Measurements from ENCODE around the gene HTR4.

Gene HTR4

DNA sequence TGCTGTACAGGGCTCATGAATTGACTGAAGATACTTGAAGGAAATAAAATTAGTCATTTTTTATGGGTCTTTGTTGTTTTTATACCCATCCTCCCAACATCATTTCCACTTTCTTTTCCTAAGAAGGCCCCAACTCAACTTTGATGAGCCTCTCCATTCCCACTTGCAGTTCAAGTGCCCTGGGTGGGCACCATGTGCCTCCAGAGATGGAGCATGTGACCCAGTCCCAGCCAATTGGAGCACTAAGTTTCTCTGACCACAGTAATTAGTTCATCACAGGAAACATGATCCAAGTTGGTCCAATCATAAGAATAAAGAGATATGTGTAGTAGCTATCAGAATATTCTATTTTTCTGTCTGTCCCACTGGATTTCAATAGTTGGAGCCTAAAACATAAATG is 46.9 kb downstream of the HTR4 start:
- no peak for DNase-seq (ENCODE audit: low read depth)

- no peak for DNase-seq (ENCODE audit: low read depth)
Observed at GRCh38 chr5:148606296-148606695, 48.0 kb downstream of the HTR4 start.

DNA sequence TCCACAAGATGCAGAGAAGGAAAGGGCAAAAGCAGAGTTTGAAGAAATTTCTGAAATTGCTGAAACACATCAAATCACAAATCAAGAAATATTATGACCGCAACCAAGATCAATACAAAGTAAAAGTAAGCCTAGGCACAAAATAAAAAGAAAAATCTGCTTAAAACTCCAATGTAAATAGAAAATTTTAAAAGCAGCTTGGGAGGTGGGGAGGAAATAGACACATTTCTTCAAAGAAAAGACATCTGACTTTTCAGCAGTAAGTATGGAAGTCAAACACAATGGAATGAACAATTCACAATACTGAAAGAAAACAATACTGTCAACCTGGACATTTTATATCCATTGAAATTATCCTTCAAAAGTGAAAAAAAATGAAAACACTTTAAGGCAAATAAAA is 55.1 kb downstream of the HTR4 start:
- no peak for DNase-seq (ENCODE audit: low read depth)

DNA sequence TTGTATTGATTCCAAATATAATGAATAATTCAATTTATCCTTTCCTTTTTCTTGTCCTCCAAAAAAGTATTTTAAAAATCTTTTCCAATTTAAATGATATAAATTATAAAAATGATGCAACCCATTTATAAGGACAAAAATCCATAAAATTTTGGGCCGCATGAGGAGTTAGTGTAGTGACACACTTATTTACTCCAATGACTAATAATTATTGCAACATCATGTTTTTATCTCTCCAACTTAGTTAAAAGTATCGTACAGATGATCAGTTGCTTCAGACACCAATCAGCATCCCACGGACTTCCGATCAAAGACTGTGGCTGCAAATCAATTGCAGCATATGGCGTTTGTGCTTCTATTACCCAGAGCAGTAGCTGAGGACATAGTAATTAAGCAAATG is 58.6 kb downstream of the HTR4 start:
- DNase-seq (ENCODE audit: low read depth) = no peak

- DNase-seq (ENCODE audit: low read depth) = no peak
Observed at GRCh38 chr5:148586796-148587195, 67.5 kb downstream of the HTR4 start.

DNA sequence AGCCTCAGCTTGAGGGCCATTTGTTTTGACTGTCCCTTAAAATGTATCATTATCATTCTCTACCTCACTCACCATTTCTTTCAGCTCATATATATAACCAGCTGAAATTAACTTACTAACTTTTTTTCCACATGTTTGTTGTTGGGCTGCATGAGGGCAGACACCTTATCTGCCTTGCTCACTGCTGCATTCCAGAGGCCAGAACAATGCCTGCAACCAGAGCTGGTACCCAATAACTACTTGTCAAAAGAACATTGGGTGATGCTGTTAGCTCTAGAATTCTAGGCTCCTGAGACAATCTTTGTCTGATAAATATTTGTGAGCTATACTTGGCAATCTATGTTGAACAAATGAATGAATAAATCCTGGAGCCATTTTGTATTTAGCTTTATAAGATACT is 68.3 kb downstream of the HTR4 start:
- no peak for DNase-seq (ENCODE audit: low read depth)

GRCh38 chr5:148584103-148584502 is 70.2 kb downstream of the HTR4 start:
- DNase-seq (ENCODE audit: low read depth) = no peak

- no peak for DNase-seq (ENCODE audit: low read depth)
Observed at GRCh38 chr5:148583421-148583965, 70.8 kb downstream of the HTR4 start.

GRCh38 chr5:148574167-148574566 is 80.2 kb downstream of the HTR4 start:
- no peak for DNase-seq (ENCODE audit: low read depth)

DNA sequence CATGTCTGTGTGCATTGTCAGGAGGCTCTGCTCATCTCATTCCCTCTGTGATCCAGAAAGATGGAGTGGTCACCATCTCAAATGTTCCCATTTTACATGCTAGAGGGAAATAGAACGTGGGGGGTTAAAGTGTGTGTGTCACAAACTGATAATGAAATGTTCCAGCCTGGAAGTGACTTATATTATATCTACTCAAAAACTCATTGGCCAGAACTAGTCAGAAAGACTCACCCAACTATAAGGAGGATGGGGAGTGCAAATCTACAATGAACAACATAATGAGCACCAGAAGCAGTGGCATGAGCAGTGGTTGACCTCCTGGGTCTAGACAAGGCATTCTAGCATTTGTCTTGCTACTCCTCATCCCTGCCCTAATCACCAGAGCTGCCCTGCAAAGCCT is 81.0 kb downstream of the HTR4 start:
- no peak for DNase-seq (ENCODE audit: low read depth)

GRCh38 chr5:148569948-148570347 is 84.4 kb downstream of the HTR4 start:
- no peak for DNase-seq (ENCODE audit: low read depth)

DNA sequence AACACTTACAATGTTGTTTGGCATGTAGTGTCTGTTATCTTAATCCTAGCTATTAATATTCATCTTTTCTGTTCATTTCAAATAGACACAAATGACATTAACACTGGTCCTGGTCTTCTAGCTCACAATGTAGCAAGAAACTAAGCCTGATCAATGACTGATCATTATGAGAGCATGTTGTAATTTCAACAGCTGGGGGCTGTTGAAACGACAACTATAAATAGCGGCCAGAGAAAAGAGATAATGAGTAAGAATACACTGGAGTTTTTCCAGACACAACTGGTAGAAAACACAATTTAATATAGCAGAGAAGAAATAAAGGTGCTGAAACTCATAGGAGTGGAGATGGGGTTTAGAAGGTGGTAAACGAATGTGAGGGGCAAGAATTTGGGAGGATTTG is 89.2 kb downstream of the HTR4 start:
- DNase-seq (ENCODE audit: low read depth) = no peak

DNA sequence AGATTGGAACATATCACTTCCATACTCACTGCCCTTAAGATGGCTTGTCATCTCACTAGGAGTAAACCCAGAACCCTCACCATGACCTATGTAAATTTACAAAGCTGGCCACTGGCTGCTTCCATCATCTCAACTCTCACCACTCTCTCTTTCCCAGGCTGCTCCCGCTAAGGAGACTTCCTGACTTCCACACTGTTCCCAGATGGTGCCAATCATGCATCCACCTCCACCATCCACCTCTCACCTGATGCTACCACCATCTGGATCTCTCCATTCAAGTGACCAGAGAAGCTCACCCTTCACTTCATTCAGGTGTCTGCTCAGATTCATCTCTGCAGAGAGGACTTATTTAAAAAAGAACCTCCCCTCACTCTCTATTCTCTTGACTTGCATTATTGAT is 91.3 kb downstream of the HTR4 start:
- no peak for DNase-seq (ENCODE audit: low read depth)

DNA sequence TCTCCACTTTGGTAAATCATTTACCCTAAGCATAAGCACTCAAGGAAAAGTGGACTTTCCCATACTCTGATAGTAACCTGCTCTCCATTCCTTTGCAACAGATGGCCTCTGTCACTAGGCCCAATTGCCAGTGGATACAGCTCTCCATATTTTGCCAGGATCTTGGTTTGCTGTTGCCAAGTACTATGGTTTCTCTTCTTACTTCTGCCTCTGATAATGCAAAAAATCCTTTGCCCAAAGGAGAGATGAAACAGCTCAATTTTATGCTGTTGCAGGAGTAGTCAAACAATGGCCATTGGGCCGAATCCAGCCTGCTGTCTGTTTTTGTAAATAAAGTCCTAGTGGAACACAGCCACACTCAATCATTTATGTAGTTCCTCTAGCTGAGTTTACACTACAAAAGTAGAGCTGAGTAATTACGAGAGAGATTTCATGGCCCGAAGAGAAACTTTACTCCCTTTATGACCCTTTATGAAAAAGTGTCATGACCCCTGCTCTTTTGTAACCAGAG is 92.5 kb downstream of the HTR4 start:
- DNase-seq (ENCODE audit: low read depth) = no peak

- no peak for DNase-seq (ENCODE audit: low read depth)
Observed at GRCh38 chr5:148559461-148559860, 94.9 kb downstream of the HTR4 start.

DNA sequence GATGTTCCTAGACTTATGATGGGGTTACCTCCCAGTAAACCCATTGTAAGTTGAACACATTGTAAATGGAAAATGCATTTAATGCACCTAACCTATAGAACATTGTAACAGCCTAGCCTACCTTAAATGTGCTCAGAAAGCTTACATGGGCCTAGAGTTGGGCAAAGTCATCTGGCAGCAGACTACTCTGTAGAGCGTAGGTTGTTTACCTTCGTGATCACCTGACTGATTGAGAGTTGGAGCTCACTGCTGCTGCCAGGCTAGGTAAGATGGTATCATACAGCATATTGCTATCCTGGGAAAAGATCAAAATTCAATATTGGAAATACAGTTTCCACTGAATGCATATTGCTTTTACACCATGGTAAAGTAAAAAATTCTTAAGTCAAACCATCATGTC is 95.4 kb downstream of the HTR4 start:
- no peak for DNase-seq (ENCODE audit: low read depth)

DNA sequence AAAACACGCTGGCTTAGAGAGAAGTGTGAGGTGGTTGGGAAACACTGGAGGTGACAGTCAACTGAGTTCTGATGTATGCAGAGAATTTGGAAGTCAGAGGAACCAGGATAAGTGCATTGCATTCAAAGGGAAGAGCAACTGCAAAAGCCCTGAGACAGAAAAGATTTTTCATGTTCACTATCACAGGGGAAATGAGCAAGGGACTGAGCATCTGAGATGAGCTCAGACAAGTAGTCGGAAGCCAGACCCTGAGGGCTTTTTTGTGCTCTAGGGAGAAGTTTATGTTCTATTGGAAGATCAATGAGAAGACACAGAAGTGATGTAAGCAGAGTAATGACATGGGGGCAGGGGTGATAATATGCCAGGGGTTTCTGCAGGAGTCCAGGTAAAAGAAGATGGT is 97.5 kb downstream of the HTR4 start:
- no peak for DNase-seq (ENCODE audit: low read depth)

DNA sequence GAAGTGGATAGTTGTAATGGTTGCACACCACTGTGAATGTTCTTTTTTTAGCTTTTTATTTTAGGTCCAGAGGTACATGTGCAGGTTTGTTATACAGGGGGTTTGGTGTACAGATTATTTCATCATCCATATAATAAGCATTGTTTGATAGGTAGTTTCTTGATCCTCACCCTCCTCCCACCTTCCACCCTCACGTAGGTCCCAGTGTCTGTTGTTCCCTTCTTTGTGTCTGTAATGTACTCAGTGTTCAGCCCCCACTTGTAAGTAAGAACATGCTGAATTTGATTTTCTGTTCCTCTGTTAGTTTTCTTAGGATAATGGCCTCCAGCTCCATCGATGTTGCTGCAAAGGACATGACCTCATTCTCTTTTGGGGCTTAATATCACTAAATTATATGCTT is 99.7 kb downstream of the HTR4 start:
- no peak for DNase-seq (ENCODE audit: low read depth)

DNA sequence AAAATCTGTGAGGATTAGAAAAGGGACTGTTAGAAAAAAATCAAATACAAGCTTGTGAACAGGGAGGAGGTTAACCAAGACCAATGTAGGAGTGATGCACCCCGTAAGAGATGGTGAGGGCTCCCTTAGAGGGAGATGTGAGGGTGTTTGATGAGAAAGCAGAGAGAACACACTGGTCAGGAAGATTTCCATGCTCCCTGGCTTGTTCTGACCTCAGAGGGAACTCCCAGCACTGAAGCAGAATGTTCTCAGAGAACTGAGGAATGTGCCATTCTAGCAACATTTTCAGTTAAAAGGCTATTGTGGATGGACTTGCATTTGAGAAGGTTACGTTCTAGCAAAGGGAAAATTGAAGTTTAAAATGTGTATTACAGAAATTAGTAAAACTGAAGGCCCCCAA is 110.6 kb downstream of the HTR4 start:
- peak; percentile 2 for DNase-seq (ENCODE audit: low read depth)

DNA sequence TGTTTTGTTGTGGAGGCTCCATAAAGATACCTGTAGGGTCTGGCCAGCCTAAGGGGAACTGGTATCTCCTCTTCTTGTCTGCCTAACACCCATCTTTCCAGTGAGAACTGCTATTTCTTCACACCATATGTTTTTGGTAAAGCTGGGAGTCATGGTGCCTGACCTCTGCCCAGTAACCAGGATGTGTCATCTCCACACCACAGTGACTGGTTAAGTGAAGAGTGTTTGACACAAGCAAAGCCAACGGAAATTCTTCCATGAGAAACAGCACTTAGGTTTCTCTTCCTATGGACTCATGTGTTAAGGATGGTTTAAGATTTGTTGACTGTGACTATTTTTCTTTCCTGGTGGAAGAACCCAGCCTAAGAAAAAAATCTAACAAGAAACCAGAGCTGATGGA is 111.5 kb downstream of the HTR4 start:
- peak; percentile 66 for DNase-seq (ENCODE audit: low read depth)

- no peak for DNase-seq (ENCODE audit: low read depth)
Observed at GRCh38 chr5:148541054-148541835, 113.1 kb downstream of the HTR4 start.

DNA sequence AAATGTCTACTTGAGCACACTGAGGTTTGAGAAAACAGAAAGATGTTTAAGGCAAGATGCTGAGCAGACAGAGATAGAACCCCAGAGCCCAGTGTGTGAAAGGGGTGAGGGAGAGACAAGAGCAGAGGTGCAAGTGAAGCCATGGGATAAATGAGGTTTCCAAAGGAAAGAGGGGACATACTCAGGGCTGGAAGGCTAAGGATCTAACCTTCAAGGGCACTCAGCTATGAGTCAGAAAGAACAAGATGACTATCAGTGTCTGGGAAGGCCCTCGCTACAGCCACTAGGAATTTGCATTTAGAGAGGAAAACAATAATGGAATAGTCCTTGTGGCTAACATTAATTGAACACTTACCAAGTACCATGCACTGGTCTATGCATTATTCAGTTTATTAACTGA is 113.7 kb downstream of the HTR4 start:
- DNase-seq (ENCODE audit: low read depth) = no peak

DNA sequence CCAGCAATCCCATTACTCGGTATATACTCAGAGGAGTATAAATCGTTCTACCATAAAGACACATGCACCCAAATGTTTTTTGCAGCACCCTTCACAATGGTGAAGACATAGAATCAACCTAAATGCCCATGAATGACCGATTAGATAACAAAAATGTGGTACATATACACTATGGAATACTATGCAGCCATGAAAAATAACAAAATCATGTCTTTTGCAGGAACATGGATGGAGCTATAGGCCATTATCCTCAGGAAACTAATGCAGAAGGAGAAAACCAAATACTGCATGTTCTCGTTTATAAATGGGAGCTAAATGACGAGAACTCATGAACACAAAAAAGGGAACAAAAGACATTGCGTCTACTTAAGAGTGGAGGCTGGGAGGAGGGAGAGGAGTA is 114.5 kb downstream of the HTR4 start:
- no peak for DNase-seq (ENCODE audit: low read depth)

- DNase-seq (ENCODE audit: low read depth) = no peak
Observed at GRCh38 chr5:148535190-148535589, 119.1 kb downstream of the HTR4 start.
